C4-2B (cell line): ENCODE measurements around the gene ADGRF1.
"Not testable (repeated sequence)": the region's sequence is repeated elsewhere in the genome, so short reads cannot be mapped to it uniquely, and the experiment has no call there.

ENCODE experiments used
- H3K27ac ChIP-seq: fragments of 450-650 bp; 2 replicates; pipeline ENCODE4 v1.5.1; 2017
- ZFX ChIP-seq: fragments of 450-650 bp; IDR thresholded peaks from 2 replicates; pipeline ENCODE4 v1.6.1; 2017
- TF ChIP-seq, protein P1 (sequence below): fragments of 450-650 bp; conservative IDR thresholded peaks from 2 replicates; pipeline ENCODE4 v1.5.1; 2017; ENCODE audit warnings: mild to moderate bottlenecking

The ADGRF1 gene

DNA sequence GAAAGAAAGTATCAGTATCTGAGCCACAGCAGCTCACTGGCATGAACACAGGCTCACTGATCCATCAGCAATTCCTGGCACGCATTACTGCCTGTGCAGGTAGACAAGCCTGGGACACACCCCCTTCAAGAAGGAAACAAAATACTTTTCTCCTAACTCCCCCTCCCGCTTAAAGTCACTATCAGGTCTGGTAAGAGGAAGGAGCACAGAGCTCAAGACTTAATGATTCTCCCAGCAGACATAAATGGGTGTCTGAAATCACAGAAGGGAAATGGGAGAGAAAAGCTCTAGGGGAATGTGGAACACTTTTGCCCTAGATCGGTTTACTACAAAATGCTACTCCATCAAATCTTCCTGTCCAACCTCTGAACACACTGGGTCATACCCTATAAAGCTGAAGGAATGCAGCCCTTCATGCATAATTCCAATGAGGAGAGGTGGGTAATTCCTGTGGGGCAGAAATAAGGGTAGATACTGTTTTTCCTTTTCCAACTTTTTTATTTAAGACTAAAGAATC is at the start of gene ADGRF1:
Gene ADGRF1 (minus strand): TSS at position 58 of the 517 bp plus-strand sequence. CDS start 13,271 bp downstream, outside the sequence.
- H3K27ac ChIP-seq, result no peak within 1 kb of the TSS
- TF ChIP-seq, protein P1, sequence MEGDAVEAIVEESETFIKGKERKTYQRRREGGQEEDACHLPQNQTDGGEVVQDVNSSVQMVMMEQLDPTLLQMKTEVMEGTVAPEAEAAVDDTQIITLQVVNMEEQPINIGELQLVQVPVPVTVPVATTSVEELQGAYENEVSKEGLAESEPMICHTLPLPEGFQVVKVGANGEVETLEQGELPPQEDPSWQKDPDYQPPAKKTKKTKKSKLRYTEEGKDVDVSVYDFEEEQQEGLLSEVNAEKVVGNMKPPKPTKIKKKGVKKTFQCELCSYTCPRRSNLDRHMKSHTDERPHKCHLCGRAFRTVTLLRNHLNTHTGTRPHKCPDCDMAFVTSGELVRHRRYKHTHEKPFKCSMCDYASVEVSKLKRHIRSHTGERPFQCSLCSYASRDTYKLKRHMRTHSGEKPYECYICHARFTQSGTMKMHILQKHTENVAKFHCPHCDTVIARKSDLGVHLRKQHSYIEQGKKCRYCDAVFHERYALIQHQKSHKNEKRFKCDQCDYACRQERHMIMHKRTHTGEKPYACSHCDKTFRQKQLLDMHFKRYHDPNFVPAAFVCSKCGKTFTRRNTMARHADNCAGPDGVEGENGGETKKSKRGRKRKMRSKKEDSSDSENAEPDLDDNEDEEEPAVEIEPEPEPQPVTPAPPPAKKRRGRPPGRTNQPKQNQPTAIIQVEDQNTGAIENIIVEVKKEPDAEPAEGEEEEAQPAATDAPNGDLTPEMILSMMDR, result no peak
- TF ChIP-seq ZFX, result no peak

DNA sequence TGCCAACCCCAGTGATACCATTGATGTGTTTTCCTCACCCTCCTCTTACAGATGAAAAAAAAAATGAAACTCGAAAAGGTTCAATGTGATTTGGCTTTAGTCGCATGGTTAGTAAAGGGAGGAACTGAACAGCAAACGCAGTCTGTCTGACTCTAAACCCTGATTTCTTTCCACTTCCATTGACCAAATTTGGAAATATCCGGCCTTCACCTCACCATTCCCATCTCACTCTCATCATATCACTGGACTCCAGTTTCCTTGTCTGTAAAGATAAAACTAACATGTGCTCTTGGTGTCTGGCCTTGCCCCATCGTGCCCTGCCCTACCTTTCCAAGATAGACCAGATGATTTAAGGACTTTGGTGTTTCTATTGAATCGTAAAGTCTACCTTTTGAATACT is 48.7 kb upstream of the ADGRF1 start:
- H3K27ac ChIP-seq, result no peak overlapping the region
- TF ChIP-seq, protein P1, result no peak
- no peak for TF ChIP-seq ZFX

DNA sequence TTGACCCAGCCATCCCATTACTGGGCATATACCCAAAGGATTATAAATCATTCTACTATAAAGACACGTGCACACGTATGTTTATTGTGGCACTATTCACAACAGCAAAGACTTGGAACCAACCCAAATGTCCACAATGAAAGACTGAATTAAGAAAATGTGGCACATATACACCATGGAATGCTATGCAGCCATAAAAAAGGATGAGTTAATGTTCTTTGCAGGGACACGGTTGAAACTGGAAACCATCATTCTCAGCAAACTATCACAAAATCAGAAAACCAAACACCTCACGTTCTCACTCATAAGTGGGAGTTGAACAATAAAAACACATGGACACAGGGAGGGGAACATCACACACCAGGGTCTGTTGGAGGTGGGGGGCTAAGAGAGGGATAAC is 47.3 kb upstream of the ADGRF1 start:
- not testable (repeated sequence) for H3K27ac ChIP-seq

DNA sequence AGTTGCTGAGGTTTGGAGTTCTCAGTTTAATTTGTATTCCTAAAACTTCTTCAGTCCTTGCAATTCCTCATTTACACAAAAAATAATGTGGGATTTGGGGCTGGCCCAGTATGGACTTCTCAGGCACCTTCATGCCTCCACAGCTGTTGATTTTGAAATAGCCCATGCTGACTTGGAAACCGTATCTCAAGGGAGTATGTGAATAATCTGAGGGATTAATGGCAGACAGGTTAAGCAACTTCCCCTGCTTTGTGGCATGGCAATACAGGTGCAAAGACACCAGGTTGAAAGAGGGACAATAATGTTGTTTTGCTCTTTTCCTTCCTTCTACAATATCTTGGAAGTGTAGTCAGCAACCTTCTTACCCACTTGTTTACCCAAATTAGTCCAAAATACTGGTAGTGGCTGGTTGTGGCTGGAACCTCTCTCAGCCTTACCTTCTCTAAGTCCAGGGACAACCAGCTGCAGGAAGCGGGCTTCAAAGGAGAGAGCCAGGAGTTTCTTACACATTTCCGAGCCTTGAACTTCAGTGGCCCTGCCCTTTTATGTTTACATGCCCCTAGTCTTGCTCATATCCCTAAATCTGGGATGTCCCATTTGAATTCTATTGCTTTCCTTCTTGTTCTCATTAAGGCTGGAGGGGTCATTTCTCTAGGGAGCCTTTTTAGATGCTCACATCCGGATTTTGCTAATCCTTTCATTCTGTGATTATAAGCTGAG is 44.1 kb upstream of the ADGRF1 start:
- TF ChIP-seq ZFX, result no peak
- TF ChIP-seq, protein P1, result no peak
- no peak overlapping the region for H3K27ac ChIP-seq

DNA sequence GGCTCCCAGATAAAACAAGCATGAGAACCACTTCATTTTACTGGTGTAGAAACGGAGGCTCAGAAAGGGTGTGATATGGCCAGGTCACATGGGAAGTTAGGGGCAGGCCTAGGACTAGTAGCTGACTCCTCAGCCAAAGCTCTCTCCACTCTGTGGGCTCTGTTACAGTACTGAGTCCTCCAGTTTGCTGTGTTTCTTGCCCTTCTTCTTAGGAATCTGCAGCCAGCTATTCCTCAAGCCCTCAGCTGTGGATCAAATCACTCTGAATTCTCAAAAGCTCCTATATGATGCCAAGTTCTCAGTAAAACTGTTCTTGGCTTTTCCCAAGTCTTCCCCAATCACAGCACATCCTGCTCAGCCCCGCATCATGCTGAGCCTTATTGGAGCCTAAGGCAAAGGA is 42.5 kb upstream of the ADGRF1 start:
- no peak overlapping the region for H3K27ac ChIP-seq
- TF ChIP-seq ZFX, result no peak
- TF ChIP-seq, protein P1, result no peak

DNA sequence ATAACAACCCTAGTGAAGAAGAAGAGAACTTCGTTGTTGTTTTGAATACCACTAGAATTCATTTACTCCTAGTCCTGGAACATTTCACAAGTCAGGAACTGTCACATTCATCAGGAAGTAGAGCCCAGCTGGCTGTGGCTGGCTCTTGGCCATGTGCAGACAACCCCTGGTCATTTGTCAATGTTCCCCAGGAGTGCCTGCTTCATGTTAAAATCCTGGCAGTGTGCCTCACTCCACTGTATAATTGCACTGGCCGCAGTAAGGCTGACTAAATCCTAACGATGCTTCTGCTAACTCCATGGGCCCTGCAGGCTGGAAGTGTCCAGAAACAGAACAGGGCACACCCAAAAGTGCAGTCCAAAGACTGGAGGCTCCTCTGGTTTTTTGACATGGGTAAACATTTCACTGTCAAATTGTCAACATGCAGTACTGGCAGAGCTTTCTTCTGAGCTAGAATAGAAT is 41.5 kb upstream of the ADGRF1 start:
- TF ChIP-seq, protein P1, result no peak
- TF ChIP-seq ZFX, result no peak
- no peak overlapping the region for H3K27ac ChIP-seq

DNA sequence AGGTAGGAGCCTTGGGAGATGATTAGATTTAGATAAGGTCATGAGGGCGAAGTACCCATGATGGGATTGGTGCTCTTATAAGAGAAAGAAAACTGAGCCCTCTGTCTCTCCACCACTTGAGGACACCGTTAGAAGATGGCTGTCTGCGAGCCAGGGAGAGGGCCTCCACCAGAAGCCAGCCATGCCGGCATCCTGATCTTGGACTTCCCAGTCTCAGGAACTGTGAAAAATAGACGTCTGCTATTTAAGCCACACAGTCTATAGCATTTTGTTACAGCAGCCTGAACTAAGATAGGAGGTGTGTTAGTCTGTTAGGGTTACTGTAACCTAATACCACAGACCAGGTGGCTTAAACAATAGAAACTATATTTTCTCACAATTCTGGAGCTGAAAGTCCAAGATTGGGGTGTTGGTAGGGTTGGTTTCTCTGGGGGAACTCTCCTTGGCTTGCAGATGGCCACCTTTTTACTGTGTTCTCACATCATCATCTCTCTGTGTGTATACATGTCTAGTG is 38.0 kb upstream of the ADGRF1 start:
- H3K27ac ChIP-seq, result no peak overlapping the region
- TF ChIP-seq, protein P1, result no peak
- no peak for TF ChIP-seq ZFX
